Right lobe of liver (tissue), 4 donors: ENCODE data around the gene PCTP.

Experiments
- CTCF ChIP-seq, 4 donors: fragments of 200-600 bp in 3 of 4; fragments of 450-650 bp in 1 of 4; IDR thresholded peaks; one replicate each; pipeline versions ENCODE4 v1.5.1 to v1.8.0; 2016 to 2022; ENCODE audit warnings: antibody characterized with exemption in 4 of 4, mild to moderate bottlenecking in 2 of 4
- POLR2A ChIP-seq: fragments of 450-650 bp; IDR thresholded peaks from one replicate; pipeline ENCODE4 v1.6.1; 2017; ENCODE audit warnings: antibody characterized with exemption, mild to moderate bottlenecking
- donor health status: DM: no; HTN: no; CAD: no.
- donor health status: DM: no; HTN: no; CAD: no.
- donor health status: DM: no; HTN: yes; CAD: no.

GRCh38 chr17:55806745-55807495 lies 56.1 kb downstream of the PCTP start:
- TF ChIP-seq CTCF (IDR thresholded peaks at IDR 0.05) (no peak), POLR2A (no peak)
